ENCODE measurements around the gene LRP5. TPM values are rescaled to one million over a fixed set of nuclear protein-coding genes. Genes with fewer than 3 reads are reported as not detected.
A peak's percentile ranks its signal among the peaks of the same experiment; 100 is the strongest.

Gene LRP5
- 13.8 and 17.2 TPM in 2 replicates for total RNA-seq (2014; rRNA removed; shearing (Covaris generic))

DNA sequence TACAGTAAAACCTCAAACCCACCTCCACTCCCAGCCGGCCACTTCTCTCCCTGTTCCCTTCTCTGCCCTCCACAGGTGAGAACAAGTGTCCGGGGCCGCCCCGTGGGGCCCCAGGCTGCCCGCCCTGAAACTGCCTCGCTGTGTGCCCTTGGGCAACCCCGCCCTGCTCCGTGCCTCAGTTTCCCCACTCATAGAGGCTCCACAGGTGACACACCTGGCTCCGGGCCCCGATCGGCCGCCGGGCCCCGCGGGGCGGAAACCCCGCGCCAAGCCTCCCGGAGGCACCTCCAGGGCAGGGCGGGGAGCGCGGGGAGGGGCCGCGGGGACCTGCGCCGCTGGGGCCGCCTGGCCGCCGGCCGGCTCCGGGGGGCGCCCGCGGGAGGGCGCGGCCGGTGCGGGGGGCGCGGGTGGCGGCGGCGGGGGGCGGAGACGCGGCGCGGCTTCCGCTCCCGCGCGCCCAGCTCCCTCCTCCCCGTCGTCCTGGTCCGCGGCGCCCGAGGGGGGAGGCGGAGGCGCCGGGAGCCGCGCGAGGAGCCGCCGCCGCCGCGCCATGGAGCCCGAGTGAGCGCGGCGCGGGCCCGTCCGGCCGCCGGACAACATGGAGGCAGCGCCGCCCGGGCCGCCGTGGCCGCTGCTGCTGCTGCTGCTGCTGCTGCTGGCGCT is at the start of gene LRP5:
Gene LRP5 (plus strand): TSS at position 475 of the 663 bp plus-strand sequence. CDS start 124 bp downstream, at position 599.
- DNase-seq (ENCODE audit: low read depth): peak; percentile 46

GRCh38 chr11:68263444-68264035 is 48.9 kb upstream of the LRP5 start:
- DNase-seq (ENCODE audit: low read depth): no peak

- DNase-seq (ENCODE audit: low read depth): no peak
Observed at GRCh38 chr11:68264244-68264643, 48.1 kb upstream of the LRP5 start.

DNA sequence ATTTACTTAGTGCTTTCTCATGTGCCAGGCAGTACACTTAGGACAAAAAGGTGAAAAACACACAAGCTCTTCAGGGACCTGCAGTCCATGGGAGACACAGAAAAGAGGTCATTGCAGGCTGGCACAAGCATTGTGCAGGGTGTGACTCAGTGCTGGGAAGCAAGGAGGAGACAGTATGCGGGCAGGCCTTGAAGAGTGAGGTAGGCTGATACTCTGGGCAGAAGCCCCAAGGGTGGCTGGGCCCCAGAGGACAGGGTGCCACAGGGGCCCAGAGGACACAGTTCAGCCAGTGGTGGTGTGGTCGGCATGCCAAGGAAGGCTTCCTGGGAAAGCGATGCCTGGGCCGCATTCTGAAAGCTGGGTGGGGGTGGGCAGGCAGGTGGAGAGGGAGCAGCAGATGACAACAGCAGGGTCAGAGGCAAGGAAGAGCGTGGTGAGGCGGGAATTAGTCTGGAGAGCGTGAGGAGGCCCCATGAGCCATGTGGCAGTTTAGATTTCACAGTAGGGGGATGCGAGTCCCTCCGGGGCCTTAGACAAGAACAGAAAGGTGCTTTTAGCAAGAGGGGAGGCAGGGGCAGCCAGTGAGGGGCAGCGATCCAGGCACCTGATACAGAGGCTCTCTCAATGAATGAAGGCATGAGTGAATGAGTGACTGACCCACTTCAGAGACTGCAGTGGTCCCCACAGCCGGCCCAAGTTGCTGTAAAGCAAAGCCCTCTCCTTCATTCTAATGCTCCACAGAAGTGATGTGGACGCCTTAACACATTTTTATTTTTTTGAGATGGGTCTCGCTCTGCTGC is 47.5 kb upstream of the LRP5 start:
- no peak for DNase-seq (ENCODE audit: low read depth)

- no peak for DNase-seq (ENCODE audit: low read depth)
Observed at GRCh38 chr11:68266121-68266891, 46.1 kb upstream of the LRP5 start.

- DNase-seq (ENCODE audit: low read depth): no peak
Observed at GRCh38 chr11:68266936-68267880, 45.2 kb upstream of the LRP5 start.

DNA sequence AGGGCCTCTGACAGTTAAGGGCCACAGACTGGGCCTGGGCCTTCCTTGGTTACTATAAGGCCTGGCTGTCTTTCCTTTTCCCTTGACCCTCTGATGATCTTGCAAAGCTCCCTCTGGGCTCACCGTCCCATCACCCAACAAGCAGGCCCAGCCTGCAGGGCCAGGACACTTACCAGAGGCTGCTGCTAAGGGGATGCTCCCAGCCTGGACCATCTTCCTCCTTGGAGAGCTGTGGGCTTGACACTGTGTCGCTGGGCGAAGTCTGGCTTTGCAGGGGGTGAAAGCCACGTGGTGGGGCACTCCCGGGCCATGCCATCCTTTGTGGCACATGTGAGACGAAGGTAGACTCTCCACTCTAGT is 44.5 kb upstream of the LRP5 start:
- DNase-seq (ENCODE audit: low read depth): no peak

GRCh38 chr11:68269414-68270081 is 42.8 kb upstream of the LRP5 start:
- DNase-seq (ENCODE audit: low read depth): peak; percentile 26

DNA sequence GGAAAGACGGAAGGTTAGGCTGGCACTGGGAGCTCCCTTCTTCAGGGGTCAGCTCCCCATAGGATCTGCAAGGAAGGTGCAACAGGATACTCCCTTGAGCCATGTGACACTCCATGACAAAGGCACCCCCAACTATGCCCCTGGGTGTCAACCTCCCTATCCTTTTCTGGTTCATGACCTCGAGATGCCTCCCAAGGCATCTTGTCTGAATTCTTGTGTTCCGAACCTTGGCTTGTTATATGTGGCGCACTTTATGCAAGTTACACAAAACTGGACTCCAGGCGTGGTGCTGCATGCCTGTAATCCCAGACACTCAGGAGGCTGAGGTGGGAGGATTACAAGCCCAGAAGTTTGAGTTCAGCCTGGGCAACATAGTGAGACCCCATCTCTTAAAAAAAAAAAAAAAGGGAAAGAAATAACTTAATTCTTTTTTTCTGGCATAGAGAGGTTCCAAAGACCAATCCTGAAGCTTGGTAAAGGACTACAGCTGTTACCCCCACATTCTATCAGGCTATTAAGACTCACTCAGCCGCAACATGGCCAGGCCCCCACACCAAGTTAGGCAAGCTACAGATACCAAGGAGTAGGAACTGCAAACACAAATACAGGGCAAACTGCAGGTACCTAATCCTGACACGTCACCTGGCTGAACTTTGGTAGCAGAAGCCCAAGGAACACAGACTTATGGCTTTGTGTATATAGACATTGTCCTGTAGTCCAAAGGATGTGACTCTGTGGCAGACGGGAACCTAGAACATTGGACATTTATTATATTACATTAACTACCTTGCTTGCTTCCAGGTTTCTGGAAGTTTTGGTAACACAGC is 42.0 kb upstream of the LRP5 start:
- DNase-seq (ENCODE audit: low read depth): no peak

- peak; percentile 80 for DNase-seq (ENCODE audit: low read depth)
Observed at GRCh38 chr11:68271023-68271780, 41.2 kb upstream of the LRP5 start.

GRCh38 chr11:68271781-68272608 is 40.4 kb upstream of the LRP5 start, which contains the start of gene C11orf24:
C11orf24 (minus strand) TSS chr11:68271973; CDS start chr11:68263767, 8,206 bp downstream.
- DNase-seq (ENCODE audit: low read depth): peak; percentile 96

DNA sequence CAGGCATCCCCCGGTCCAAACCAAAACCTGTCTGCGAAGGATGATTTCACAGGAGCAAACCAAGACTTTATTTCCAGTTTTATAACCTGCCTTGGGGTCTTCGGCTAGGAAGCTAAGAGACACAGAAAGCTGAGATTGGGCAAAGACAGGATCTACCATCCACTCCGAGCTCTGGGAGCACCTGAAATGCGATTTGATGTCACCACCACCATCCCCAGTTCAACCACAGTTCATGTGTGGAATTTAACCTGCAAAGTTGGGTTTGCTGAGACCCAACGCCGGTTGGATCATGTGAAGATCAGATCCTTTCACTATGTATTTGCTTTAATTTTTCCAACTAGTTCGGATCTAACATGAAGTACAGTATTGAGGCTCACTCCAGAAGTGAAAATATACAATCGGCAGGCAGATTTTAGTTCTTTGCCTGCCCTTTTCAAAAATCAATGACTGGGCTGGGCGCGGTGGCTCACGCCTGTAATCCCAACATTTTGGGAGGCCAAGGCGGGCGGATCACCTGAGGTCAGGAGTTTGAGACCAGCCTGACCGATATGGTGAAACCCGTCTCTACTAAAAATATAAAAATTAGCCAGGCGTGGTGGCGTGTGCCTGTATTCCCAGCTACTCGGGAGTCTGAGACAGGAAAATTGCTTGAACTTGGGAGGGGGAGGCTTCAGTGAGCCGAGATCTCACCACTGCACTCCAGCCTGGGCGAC is 39.2 kb upstream of the LRP5 start:
- no peak for DNase-seq (ENCODE audit: low read depth)

DNA sequence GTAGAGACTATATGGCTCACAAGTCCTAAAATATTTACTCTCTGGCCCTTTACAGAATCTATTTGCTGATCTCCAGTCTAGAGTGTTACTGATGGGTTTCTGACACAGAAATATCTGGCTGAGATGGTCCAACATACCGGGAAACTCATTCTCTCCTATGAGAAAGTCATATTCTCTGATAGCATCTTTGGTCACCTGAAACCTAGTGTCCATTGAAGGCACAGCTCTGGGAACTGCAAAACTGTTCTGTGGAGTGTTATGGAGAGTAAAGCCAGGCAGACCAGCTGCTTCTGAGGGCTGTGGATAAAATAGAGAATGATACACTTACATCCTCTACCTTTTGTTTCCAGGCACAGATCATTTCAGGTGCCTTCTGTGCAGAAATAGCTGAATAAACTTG is 38.1 kb upstream of the LRP5 start:
- DNase-seq (ENCODE audit: low read depth): no peak

DNA sequence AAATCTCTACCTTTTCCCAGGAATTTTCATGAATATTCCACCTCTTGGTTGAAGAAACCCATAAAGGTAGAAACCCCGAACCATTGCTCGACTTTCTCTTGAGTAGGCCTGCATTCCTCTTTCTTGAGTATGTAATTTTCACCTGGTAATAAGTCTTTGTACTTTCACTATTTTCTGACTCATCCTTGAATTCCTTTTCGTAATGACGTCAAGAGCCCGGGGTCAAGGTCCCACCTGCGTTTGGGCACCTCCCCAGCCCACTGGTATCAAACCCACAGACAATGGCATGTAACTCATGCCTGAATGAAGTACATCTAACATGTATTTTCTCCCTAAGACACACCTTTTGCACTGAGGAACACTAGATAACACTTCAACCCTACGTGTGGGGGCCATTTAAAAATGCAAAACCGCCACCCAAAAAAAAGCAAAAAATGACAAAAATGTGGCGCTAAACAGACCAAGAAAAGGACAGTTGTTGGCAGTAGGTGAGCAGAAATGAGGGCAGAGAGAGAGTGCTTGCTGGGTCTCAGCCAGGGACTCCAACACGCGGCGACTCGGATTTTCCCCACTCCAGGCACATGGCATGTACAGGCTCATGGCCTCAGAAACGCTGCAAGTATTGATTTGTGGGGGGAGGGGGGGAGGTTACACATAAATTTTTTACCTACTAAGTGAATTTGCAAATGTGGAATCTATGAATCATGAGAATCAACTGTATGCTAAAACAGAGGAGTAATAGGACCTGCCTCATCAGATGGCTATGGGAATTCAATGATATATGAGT is 36.5 kb upstream of the LRP5 start:
- DNase-seq (ENCODE audit: low read depth): no peak

GRCh38 chr11:68276861-68277260 is 35.5 kb upstream of the LRP5 start:
- no peak for DNase-seq (ENCODE audit: low read depth)

DNA sequence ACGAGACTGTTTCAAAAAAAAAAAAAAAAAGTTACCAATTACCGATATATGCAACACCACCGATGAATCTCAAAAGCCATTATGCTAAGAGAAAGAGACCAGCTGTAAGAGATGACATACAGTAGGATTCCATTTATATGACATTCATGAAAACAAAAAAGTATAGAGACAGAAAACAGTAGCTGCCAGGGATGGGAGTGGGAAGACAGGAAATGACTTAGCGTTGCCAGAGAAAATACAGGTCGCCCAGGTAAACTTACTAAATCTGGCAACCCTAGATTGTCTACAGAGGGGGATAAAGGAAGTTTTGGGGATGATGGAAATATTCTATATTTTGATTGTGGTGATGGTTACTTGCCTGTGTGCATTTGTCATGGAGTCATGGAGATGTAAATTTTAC is 32.7 kb upstream of the LRP5 start:
- DNase-seq (ENCODE audit: low read depth): no peak
